ENCODE results near the gene GLYR1. TPM values are rescaled to one million over a fixed set of nuclear protein-coding genes. Genes with fewer than 3 reads are reported as not detected.

GLYR1 gene
- total and polyA plus RNA-seq, 2 donors (not counting 3 experiments of a cell fraction or from before 2014, with no cell fraction given) = 47.9 to 107 TPM

GRCh38 chr16:4850211-4850610 lies 3.1 kb upstream of the GLYR1 start:
- no TSS peak for BruUV-seq (replicated peaks)
- dilution Hi-C loops (cut with MboI; ENCODE audit: extremely low pct_ligation_motif_present, low sequenced_read_pairs) (no loop called here), intact Hi-C loops (cut with micrococcal nuclease) (no loop called here)
- Histone ChIP-seq H3K27ac (ENCODE audit: insufficient read depth, low read depth, low read length) (no peak overlapping the region), H3K36me3 (ENCODE audit: control insufficient read depth in 2 of 2, extremely low read depth in 1 of 2, insufficient read depth in 2 of 2, low read length in 2 of 2) (peaks cover 0 to 14% of the 10 kb centered on the region in 2 experiments), H3K79me2 (ENCODE audit: control insufficient read depth, insufficient read depth, low read length) (peaks cover 88% of the 10 kb centered on the region), H3K4me1 (ENCODE audit: control insufficient read depth, extremely low read depth, insufficient read depth, low read length) (peaks cover 51% of the 10 kb centered on the region), H3K9me1 (replicated peaks; ENCODE audit: control insufficient read depth, extremely low read depth, insufficient read depth, low read length) (no peaks in the 10 kb centered on the region), H3K4me2 (ENCODE audit: insufficient read depth, low read length) (peak overlapping the region; percentile 80), H3K27me3 (ENCODE audit: control insufficient read depth in 2 of 2, insufficient read depth in 2 of 2, low read length in 2 of 2) (no peaks in the 10 kb centered on the region), H2AFZ (ENCODE audit: low read depth, low read length) (no peak overlapping the region), H3K4me3 (replicated peaks in 1 of 3; ENCODE audit: insufficient read depth in 1 of 3, low read depth in 1 of 3, low read length in 3 of 3) (peak overlapping the region in 1 of 3 experiments; percentile 86), H3K9ac (replicated peaks; ENCODE audit: extremely low read depth, insufficient read depth, low read length) (no peak overlapping the region), H4K20me1 (replicated peaks; ENCODE audit: control insufficient read depth, extremely low read depth, insufficient read depth, low read length) (peaks cover 4% of the 10 kb centered on the region), H3K9me3 (replicated peaks; ENCODE audit: control insufficient read depth, insufficient read depth, low read length) (no peaks in the 10 kb centered on the region)
- CTCF ChIA-PET = interaction anchor here (0.6 to 2.4 kb wide), 2 partner anchors 10 to 105 kb away, joined by 4 to 7 read pairs; no protein-coding TSS in a partner anchor
- TF ChIP-seq POLR2A (IDR thresholded peaks at IDR 0.05; ENCODE audit: low read depth, low read length) (no peak), POLR2AphosphoS5 (IDR thresholded peaks at IDR 0.05; ENCODE audit: insufficient read depth, low read depth, low read length) (no peak), MYC (IDR thresholded peaks at IDR 0.05; ENCODE audit: low read depth, low read length) (no peak), FOS (IDR thresholded peaks at IDR 0.05; ENCODE audit: borderline replicate concordance, insufficient read depth, low read length) (no peak), MAX (IDR thresholded peaks at IDR 0.05; ENCODE audit: insufficient read depth, insufficient read length) (no peak), CTCF (IDR thresholded peaks at IDR 0.05; ENCODE audit: extremely low read depth in 1 of 2, insufficient read depth in 1 of 2, low read depth in 1 of 2, low read length in 2 of 2) (no peak), EZH2 (IDR thresholded peaks at IDR 0.05; ENCODE audit: borderline replicate concordance, low read depth, low read length, severe bottlenecking) (no peak), JUN (IDR thresholded peaks at IDR 0.05; ENCODE audit: borderline replicate concordance, insufficient read depth, insufficient read length, low read depth) (no peak), GATA2 (IDR thresholded peaks at IDR 0.05; ENCODE audit: insufficient read depth, insufficient read length, low read depth, low read length) (no peak)
- FAIRE-seq (peak; percentile 60), DNase-seq (ENCODE audit: low read depth, low spot score) (peak; percentile 23)
- POLR2A ChIA-PET = no interaction called here

All from endothelial cell of umbilical vein (primary cell).